H1 (cell line): ENCODE measurements around the gene TMEM9B.

Source experiments
- ATF3 ChIP-seq: IDR thresholded peaks from 2 replicates; pipeline ENCODE4 v1.6.1; 2011; ENCODE audit warnings: low read depth, mild to moderate bottlenecking, low read length; ENCODE audit not compliant: insufficient read depth
- BCL11A ChIP-seq, 2 experiments: IDR thresholded peaks; one replicate each; pipeline ENCODE4 v1.6.1; 2011; ENCODE audit warnings: low read depth in 2 of 2, low read length in 2 of 2, mild to moderate bottlenecking in 2 of 2
- CREB1 ChIP-seq: IDR thresholded peaks from 2 replicates; pipeline ENCODE4 v1.6.1; 2012; ENCODE audit warnings: inconsistent platforms
- CTCF ChIP-seq, 3 experiments: IDR thresholded peaks; 1 replicate in 2 of 3; 2 replicates in 1 of 3; pipeline versions ENCODE4 v1.5.1 to v1.6.1; 2011; ENCODE audit warnings: low read length in 3 of 3, mild to moderate bottlenecking in 3 of 3, inconsistent platforms in 2 of 3, low read depth in 1 of 3, moderate library complexity in 1 of 3; ENCODE audit not compliant: insufficient read depth in 1 of 3; ENCODE audit errors: control extremely low read depth in 1 of 3
- E2F6 ChIP-seq: IDR thresholded peaks from 2 replicates; pipeline ENCODE4 v1.6.1; 2012; ENCODE audit warnings: inconsistent platforms
- EP300 ChIP-seq, 2 experiments: IDR thresholded peaks; 1 replicate in 1 of 2; 2 replicates in 1 of 2; pipeline ENCODE4 v1.6.1; 2011 to 2012; ENCODE audit warnings: low read depth in 2 of 2, low read length in 2 of 2, mild to moderate bottlenecking in 2 of 2, borderline replicate concordance in 1 of 2, inconsistent platforms in 1 of 2, moderate library complexity in 1 of 2
- HDAC6 ChIP-seq: IDR thresholded peaks from one replicate; pipeline ENCODE4 v1.7.1; 2012; ENCODE audit warnings: low read depth, mild to moderate bottlenecking, inconsistent platforms, low read length, moderate library complexity
- POLR2A ChIP-seq, 2 experiments: IDR thresholded peaks; 1 replicate in 1 of 2; 2 replicates in 1 of 2; pipeline ENCODE4 v1.6.1; 2011; ENCODE audit warnings: low read depth in 2 of 2, low read length in 2 of 2, mild to moderate bottlenecking in 2 of 2; ENCODE audit errors: control extremely low read depth in 1 of 2
- POLR2AphosphoS5 ChIP-seq: IDR thresholded peaks from 2 replicates; pipeline ENCODE4 v1.6.1; 2011; ENCODE audit warnings: low read depth, low read length
- SP1 ChIP-seq: IDR thresholded peaks from 2 replicates; pipeline ENCODE4 v1.6.1; 2011; ENCODE audit warnings: low read depth, low read length
- TAF1 ChIP-seq: IDR thresholded peaks from 2 replicates; pipeline ENCODE4 v1.6.1; 2011; ENCODE audit warnings: mild to moderate bottlenecking, low read depth, low read length
- TBP ChIP-seq: IDR thresholded peaks from 2 replicates; pipeline ENCODE4 v1.6.1; 2011; ENCODE audit warnings: low read depth, low read length, improper control_type of control experiment

- TF ChIP-seq EP300 (IDR thresholded peaks at IDR 0.05; ENCODE audit: borderline replicate concordance in 1 of 2, low read depth in 2 of 2, low read length in 2 of 2) (no peak), TBP (no peak), CREB1 (no peak), SP1 (no peak), ATF3 (no peak), BCL11A (IDR thresholded peaks at IDR 0.05; ENCODE audit: low read depth in 2 of 2, low read length in 2 of 2) (no peak), TAF1 (no peak), POLR2AphosphoS5 (no peak), POLR2A (IDR thresholded peaks at IDR 0.05; ENCODE audit: control extremely low read depth in 1 of 2, low read depth in 2 of 2, low read length in 2 of 2) (no peak), HDAC6 (no peak), E2F6 (no peak), CTCF (IDR thresholded peaks at IDR 0.05; ENCODE audit: control extremely low read depth in 1 of 3, insufficient read depth in 1 of 3, low read depth in 1 of 3, low read length in 3 of 3) (no peak)
Measured at GRCh38 chr11:8961401-8961800, 2.8 kb downstream of the TMEM9B start.
